ENCODE measurements around the gene YEATS4.

DNA sequence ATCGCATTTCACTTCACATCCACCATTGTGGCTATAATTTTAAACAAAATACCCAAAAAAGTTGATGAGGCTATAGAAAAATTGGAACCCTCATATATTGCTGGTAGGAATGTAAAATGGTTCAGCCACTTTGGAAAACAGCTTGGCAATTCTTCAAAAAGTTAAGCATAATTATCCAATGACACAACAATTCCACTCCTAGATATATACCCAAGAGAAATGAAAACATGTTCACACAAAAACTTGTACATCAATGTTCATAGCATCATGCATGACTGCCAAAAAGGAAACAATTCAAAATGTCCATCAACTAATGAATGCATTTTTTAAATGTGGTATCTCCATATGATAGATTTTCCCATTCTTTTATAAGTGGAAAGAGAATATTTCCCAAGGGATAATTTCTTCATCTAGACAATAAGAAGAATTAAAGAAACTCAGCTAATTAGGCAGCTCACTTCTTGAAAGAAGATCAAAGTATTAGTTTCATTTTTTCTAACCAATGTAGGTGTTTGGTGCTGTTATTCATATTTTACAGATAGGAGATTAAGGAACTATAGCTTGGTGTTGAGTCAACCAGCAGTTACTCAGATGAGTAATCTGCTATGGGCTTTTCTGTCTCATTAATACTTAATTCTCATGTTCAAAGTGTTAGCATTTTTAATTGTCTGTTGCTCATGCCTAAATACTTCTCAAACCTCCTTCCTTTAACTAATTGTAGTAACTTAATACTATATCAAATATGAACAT is 32.8 kb downstream of the YEATS4 start:
- TF ChIP-seq, protein P1, sequence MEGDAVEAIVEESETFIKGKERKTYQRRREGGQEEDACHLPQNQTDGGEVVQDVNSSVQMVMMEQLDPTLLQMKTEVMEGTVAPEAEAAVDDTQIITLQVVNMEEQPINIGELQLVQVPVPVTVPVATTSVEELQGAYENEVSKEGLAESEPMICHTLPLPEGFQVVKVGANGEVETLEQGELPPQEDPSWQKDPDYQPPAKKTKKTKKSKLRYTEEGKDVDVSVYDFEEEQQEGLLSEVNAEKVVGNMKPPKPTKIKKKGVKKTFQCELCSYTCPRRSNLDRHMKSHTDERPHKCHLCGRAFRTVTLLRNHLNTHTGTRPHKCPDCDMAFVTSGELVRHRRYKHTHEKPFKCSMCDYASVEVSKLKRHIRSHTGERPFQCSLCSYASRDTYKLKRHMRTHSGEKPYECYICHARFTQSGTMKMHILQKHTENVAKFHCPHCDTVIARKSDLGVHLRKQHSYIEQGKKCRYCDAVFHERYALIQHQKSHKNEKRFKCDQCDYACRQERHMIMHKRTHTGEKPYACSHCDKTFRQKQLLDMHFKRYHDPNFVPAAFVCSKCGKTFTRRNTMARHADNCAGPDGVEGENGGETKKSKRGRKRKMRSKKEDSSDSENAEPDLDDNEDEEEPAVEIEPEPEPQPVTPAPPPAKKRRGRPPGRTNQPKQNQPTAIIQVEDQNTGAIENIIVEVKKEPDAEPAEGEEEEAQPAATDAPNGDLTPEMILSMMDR (IDR thresholded peaks at IDR 0.05) = no peak
- no peak for TF ChIP-seq EP300 (IDR thresholded peaks at IDR 0.05)
